Measurements from ENCODE around the gene ARL13B.
"Not testable (repeated sequence)": the region's sequence is repeated elsewhere in the genome, so short reads cannot be mapped to it uniquely, and the experiment has no call there.

The ARL13B gene

GRCh38 chr3:93979850-93980676 lies at the start of gene ARL13B:
TSS of gene ARL13B (plus strand) at chr3:93980155. CDS start at chr3:93980424, 269 bp downstream.
- peak; percentile 94 for DNase-seq

GRCh38 chr3:93931597-93932229 lies 48.2 kb upstream of the ARL13B start:
- no peak for DNase-seq

DNA sequence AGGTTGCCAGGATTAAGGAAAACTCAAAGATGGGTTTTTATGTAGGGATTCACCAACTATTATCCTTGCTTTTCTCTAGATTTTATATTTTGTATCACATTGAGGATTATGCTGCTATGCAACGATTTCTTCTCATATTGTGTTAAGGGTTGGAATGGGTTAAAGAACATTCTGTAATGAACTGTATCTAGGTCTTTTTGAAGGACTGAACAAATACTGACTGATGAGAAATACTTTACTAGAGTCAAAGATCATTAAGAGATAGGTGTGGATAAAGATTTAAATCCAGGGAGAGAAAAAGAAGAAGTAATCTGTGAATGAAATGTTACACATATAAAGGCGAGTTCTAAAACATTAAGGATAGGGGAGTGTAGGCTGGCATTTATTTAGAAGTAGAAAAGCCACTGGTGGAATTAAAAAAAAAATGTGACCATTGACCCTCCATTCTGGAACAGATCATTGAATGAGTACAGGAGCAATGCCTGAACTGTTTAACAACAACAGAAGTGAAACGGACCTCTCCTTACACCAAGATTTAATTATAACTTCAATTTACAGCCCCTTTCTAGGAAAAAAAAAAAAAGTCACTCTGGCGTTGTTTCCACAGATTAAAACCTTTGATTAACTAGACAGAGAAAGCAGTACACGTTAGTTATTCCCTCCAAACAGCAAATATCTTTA lies 45.4 kb upstream of the ARL13B start:
- DNase-seq, result no peak

- DNase-seq, result no peak
Measured at GRCh38 chr3:93936549-93936948, 43.4 kb upstream of the ARL13B start.

DNA sequence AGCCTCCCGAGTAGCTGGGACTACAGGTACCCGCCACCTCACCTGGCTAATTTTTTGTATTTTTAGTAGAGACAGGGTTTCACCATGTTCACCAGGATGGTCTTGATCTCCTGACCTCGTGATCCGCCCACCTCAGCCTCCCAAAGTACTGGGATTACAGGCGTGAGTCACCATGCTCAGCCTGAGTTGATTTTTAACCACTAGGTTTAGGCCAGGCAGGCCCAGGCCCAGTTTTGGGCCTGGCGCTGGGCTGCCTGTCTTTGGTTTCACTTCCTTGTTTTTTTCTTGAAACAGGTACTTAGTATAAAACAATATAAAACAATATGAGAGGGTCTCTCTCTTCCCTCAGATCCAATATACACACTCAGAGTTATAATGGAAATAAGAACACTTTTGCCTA lies 42.5 kb upstream of the ARL13B start:
- DNase-seq, result not testable (repeated sequence)

DNA sequence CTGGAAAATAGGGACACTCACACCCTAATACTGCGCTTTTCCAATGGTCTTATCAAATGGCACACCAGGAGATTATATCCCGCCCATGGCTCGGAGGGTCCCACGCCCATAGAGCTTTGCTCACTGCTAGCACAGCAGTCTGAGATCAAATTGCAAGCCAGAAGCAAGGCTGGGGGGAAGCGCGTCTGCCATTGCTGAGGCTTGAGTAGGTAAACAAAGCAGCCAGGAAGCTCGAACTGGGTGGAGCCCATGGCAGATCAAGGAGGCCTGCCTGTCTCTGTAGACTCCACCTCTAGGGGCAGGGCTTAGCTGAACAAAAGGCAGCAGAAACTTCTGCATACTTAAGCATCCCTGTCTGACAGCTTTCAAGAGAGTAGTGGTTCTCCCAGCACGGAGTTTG lies 30.0 kb upstream of the ARL13B start:
- not testable (repeated sequence) for DNase-seq

GRCh38 chr3:93961026-93961425 lies 18.9 kb upstream of the ARL13B start:
- no peak for DNase-seq

DNA sequence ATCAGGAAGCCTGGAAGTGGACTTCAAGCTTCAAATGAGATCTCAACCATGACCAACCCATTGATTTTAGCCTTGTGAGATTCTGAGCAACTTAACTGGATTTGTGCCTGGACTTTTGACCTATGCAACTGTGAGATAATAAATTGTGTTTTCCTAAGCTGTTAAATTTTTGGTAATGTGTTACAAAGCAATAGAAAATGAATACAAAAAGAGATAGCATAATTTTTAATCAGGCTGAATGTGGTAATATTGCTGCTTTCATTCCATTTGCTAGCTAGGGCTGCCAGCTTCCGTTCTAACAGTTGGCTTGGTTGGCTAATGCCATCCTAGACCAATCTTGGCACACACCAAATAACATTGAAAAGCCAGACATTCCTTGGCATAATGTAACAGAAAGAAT lies 18.5 kb upstream of the ARL13B start:
- DNase-seq, result no peak

- DNase-seq, result no peak
Measured at GRCh38 chr3:93962798-93963197, 17.2 kb upstream of the ARL13B start.

DNA sequence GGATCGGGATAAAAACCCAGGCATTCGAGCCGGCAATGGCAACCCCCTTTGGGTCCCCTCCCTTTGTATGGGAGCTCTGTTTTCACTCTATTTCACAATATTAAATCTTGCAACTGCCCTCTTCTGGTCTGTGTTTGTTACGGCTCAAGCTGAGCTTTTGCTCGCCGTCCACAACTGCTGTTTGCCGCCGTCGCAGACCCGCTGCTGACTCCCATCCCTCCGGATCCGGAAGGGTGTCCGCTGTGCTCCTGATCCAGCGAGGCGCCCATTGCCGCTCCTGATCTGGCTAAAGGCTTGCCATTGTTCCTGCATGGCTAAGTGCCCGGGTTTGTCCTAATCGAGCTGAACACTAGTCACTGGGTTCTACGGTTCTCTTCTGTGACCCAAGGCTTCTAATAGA lies 14.8 kb upstream of the ARL13B start:
- DNase-seq, result not testable (repeated sequence)

GRCh38 chr3:93969443-93969842 lies 10.5 kb upstream of the ARL13B start:
- no peak for DNase-seq

DNA sequence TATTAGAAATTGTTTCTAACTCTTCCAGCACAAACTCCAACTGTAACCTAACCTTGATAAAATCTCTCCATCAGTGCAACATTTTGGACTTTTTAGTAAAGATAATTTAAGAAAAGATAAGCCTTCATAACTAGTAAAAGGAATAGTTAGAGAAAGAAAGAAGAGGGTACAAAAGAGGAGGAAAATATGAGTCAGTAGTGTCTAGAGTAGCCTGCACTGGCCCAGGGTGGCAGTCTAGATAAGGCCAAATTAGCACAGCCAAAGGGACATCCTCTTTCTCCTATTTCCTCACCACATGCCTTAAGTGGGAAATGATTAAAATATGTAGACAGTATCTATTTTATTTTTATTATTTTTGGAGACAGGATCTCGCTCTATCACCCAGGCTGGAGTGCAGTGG lies 10.0 kb upstream of the ARL13B start:
- no peak for DNase-seq

DNA sequence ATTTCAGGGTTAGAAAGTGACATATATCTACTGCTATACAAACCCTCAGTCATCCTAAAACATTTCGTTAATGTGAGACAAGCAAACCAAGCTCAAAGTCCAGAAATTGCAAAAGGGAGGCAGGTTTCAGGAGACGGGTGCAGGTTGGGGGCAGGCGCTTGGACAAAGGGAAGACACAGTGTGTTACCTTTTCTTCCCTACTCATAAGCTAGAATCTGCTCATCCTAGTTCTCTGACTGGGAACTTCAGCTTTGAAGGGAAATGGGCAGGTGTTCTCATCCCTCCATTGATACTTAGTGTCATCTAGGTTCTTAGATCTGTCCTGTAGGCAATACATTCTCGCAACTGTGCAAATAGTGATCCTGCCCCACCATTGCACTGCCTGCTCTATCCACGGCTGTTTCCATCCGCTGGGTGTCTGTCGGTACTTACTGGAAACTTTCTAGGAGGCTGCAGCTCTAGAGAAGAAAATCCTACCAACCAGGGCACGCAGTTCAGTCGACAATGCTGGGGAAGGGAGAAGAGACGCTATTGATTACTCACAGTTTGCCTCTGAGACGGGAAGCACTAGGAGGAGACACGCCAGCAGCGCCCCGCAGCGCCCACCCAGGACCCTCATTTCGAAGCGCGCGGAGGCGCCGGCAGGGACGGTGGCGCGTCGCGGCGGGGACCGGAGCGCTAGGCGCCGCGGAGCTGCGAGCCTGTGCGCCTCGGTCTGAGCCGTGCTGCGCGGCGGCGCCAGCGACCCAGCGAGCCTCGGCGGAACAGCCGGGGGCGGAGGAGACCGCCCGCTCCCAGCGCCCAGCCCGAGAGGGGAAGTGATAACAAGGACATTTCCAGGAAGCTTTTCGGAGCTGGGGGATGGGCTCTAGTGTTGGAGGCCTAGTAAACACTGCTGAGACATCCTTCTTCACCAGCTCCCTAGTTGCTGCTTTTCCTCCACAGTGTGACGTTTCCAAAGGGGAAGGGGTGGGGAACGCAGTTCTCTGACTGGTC lies 6.5 kb upstream of the ARL13B start, which contains the start of gene PROS1:
TSS of gene PROS1 (minus strand) at position 766 of the 996 bp plus-strand sequence. CDS start at position 619, 147 bp downstream.
- DNase-seq, result peak; percentile 69

GRCh38 chr3:93981649-93982048 lies 1.7 kb downstream of the ARL13B start:
- DNase-seq, result no peak

DNA sequence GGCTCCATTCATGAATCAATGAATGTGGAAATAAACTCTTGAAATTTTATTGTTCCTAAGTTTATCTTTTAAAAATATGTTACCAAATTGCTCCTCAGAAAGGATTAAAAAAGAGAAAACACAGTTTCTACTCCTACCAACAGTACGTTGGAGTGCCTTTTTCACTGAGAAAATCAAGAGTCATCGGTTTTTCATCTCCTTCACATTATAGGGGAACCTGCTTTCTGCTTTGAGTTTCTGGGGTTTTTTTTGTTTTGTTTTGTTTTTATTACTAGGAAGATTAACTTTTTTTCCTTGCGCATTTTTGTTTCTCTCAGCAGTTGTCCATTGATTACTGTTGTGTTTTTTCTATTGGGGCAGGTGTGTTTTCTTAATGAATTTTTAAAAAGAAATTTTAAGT lies 3.5 kb downstream of the ARL13B start:
- DNase-seq, result no peak

DNA sequence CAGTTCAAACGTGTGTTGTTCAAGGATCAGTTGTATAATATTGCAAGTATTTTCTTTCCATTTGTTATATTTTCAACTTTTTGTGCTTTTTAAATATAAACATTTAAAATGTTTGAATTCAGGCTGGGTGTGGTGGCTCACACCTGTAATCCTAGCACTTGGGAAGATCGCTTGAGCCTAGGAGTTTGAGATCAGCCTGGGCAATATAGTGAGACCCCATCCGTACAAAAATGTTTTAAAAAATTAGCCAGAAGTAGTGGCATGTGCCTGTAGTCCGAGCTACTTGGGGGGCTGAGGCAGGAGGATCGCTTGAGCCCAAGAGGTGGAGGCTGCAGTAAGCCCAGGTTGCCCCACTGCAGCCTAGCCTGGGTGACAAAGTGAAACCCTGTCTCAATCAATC lies 4.7 kb downstream of the ARL13B start:
- no peak for DNase-seq

DNA sequence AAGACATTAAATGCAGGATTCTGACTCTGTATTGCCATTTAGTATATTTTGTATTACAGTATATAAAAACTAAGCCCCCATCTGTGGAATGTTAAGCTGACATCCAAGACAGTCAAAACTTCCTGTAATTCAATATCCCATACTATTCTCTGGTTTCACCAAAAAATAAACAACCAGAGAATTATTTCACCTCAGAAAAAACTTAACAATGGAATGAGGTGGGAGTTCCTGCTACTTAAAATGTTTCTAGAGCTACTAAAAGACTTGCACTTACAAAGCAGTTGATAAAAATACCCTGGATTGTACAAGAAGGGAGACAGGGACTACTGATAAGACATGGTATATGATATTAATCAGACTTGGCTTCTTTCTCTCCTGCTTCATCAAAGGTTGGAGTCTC lies 8.3 kb downstream of the ARL13B start:
- no peak for DNase-seq

DNA sequence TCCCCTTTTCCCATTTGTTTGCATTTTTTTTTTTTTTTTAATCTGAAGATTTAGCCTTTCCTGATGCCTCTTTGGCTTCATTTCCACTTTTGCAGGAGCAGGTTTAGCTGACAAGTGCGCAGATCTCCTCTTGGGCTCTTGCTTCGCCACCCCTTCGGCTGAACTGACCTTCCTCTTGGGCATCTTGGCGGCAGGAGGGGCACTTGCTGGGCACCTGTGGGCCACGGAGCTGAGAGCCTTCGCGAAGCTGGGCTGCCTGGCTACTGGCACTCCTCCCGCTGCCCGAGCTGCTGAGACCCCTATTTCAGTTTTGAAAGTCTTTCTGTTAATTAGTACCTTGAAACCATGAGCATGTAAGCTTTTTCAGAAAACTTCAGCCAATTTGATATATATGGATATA lies 8.8 kb downstream of the ARL13B start:
- DNase-seq, result no peak

DNA sequence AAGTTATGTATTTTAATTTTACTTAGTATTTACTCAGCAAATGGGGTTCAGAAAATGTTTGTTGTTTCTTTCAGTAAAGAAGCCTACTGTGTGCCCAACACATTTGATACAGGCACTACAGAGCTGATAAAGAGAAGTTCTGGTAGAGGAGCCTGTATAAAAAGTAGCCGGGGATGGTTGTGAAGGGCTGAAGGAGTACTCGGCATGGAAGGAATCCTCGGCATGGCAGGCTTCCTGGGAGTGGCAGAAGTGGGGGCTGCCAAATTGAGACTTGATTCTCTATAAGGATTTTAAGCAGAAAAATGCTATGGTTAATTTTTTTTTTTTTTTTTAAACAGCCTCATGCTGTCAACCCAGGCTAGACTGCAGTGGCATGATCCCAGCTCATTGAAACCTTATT lies 9.3 kb downstream of the ARL13B start:
- DNase-seq, result no peak

GRCh38 chr3:93991631-93992030 lies 11.7 kb downstream of the ARL13B start:
- DNase-seq, result no peak

- no peak for DNase-seq
Measured at GRCh38 chr3:93992207-93992606, 12.3 kb downstream of the ARL13B start.

DNA sequence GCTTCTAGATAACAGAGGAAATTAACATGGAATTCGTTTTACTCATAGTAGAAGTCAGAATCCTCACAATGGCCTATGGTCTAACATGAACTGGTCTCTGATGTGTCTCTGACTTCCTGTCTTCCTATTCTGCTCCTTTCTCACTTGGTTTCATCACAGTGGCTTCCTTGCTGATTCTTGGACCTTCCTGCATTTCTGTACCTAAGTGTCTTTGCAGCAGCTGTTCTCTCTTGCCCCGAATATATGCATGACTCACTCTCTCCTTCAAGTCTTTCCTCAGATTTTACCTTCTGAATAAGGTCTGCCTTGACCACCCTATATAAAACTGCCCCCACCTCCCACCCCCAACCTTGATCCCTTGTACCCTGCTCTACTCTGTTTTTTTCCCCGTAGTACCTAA lies 14.1 kb downstream of the ARL13B start:
- no peak for DNase-seq

- no peak for DNase-seq
Measured at GRCh38 chr3:94001191-94001590, 21.2 kb downstream of the ARL13B start.

Data from stimulated activated CD8-positive, alpha-beta memory T cell treated with anti-CD3 and anti-CD28 coated beads, Interleukin-4, amount 100 ng/mL, for 48 hours (primary cell).